Upper lobe of left lung (tissue), 6 donors: ENCODE data around the gene KCND2. TPM values are rescaled to one million over a fixed set of nuclear protein-coding genes. Genes with fewer than 3 reads are reported as not detected.

Experiments
- ATAC-seq, 2 donors: fragments of 200-7000 bp; cut with Tn5 transposase; one replicate each; pipeline ENCODE4 v1.9.1; 2022; ENCODE audit warnings: mild to moderate bottlenecking in 2 of 2, moderate library complexity in 2 of 2; ENCODE audit not compliant: low FRiP score in 2 of 2
- DNase-seq, 2 donors: peaks; one replicate each; pipeline ENCODE4 v3.0.0-alpha.2; 2019 to 2020
- H3K27ac ChIP-seq, 4 donors: fragments of 200-600 bp; sonication (generic); one replicate each; pipeline ENCODE4 v1.5.1; 2016 to 2019
- H3K27me3 ChIP-seq, 4 donors: fragments of 200-600 bp; sonication (generic); one replicate each; pipeline ENCODE4 v1.5.1; 2017 to 2019
- H3K36me3 ChIP-seq, 4 donors: fragments of 200-600 bp; sonication (generic); one replicate each; pipeline ENCODE4 v1.5.1; 2016 to 2019
- H3K4me1 ChIP-seq, 4 donors: fragments of 200-600 bp; sonication (generic); one replicate each; pipeline ENCODE4 v1.5.1; 2018 to 2019
- H3K4me3 ChIP-seq, 4 donors: fragments of 200-600 bp; sonication (generic); one replicate each; pipeline ENCODE4 v1.5.1; 2017 to 2019; ENCODE audit warnings: mild to moderate bottlenecking in 2 of 4, moderate library complexity in 1 of 4
- H3K9me3 ChIP-seq, 4 donors: fragments of 200-600 bp; sonication (generic); one replicate each; pipeline ENCODE4 v1.5.1; 2018 to 2019
- EP300 ChIP-seq, 4 donors: sonication (generic); formaldehyde crosslinking; IDR thresholded peaks; one replicate each; pipeline ENCODE4 v1.5.1; 2017; ENCODE audit warnings: antibody characterized with exemption in 4 of 4, control low read depth in 2 of 4
- POLR2A ChIP-seq, 4 donors: fragments of 450-650 bp; IDR thresholded peaks; one replicate each; pipeline ENCODE4 v1.5.1; 2016 to 2017; ENCODE audit warnings: antibody characterized with exemption in 4 of 4, mild to moderate bottlenecking in 2 of 4
- POLR2AphosphoS5 ChIP-seq, 2 donors: sonication (generic); formaldehyde crosslinking; IDR thresholded peaks; one replicate each; pipeline ENCODE4 v1.5.1; 2017; ENCODE audit warnings: antibody characterized with exemption in 2 of 2
- WGBS, 2 donors: methylation state at CpG; one replicate each; pipeline ENCODE4 v1.1.5; 2017 to 2018; 5-methylcytosine and 5-hydroxymethylcytosine counted together
- total RNA-seq, 6 donors: library from RNA; depleted of rRNA in 4 of 6; stranded (reverse); fragments of >200 nt in 4 of 6; gene quantifications; one replicate each; pipeline versions ENCODE4 v1.1.0 to v1.2.1, GENCODE V29; 2016 to 2021
- TF ChIP-seq, protein P1 (sequence below), 6 experiments: fragments of 450-650 bp in 4 of 6; fragments of 200-600 bp in 2 of 6; sonication (generic) in 2 of 6; IDR thresholded peaks; one replicate each; pipeline ENCODE4 v1.5.1; 2016 to 2019; ENCODE audit warnings: antibody characterized with exemption in 6 of 6
- donor health status: DM: no; HTN: no; CAD: no; lungs with moderate emphysema.
- donor health status: DM: no; HTN: yes; CAD: no; lungs with severe emphysema.

KCND2 gene
- total RNA-seq, 6 donors from 2014 or later = under 0.01 to 0.67 (median 0.23) TPM; not detected in 2

DNA sequence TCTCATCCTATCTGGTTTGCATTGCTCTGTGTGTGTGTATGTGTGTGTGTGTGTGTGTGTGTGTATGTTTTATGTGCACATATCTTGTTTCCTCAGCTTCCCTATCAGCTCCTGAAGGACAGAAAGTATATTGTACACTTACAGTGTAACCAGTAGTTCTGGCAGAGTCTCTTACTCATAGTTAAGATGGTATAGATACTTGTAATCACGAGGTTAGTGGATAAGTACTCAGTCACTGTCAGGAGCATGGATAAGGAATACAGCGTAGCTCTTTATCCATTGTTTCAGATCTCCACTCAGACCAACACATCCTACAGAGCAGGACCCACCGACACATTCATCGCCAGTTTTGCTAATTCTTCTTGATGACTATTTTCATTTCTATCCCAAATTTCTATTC is 309.9 kb downstream of the KCND2 start:
- ATAC-seq (no peak), DNase-seq (no peak)
- Histone ChIP-seq H3K4me1 (no peaks in the 10 kb centered on the region), H3K9me3 (no peaks in the 10 kb centered on the region), H3K4me3 (no peak overlapping the region), H3K36me3 (no peaks in the 10 kb centered on the region), H3K27ac (no peak overlapping the region), H3K27me3 (no peaks in the 10 kb centered on the region)
- 79 to 85% methylated on average over 4 of the region's 4 CpGs for WGBS, 2 donors
- TF ChIP-seq POLR2A (IDR thresholded peaks at IDR 0.05) = no peak
- TF ChIP-seq POLR2AphosphoS5 (IDR thresholded peaks at IDR 0.05) = no peak
- no peak for TF ChIP-seq EP300 (IDR thresholded peaks at IDR 0.05)
- TF ChIP-seq, protein P1, sequence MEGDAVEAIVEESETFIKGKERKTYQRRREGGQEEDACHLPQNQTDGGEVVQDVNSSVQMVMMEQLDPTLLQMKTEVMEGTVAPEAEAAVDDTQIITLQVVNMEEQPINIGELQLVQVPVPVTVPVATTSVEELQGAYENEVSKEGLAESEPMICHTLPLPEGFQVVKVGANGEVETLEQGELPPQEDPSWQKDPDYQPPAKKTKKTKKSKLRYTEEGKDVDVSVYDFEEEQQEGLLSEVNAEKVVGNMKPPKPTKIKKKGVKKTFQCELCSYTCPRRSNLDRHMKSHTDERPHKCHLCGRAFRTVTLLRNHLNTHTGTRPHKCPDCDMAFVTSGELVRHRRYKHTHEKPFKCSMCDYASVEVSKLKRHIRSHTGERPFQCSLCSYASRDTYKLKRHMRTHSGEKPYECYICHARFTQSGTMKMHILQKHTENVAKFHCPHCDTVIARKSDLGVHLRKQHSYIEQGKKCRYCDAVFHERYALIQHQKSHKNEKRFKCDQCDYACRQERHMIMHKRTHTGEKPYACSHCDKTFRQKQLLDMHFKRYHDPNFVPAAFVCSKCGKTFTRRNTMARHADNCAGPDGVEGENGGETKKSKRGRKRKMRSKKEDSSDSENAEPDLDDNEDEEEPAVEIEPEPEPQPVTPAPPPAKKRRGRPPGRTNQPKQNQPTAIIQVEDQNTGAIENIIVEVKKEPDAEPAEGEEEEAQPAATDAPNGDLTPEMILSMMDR (IDR thresholded peaks at IDR 0.05) = no peak

GRCh38 chr7:120583899-120584586 is 311.1 kb downstream of the KCND2 start:
- ATAC-seq = no peak
- H3K36me3 ChIP-seq = no peaks in the 10 kb centered on the region
- no peaks in the 10 kb centered on the region for H3K4me1 ChIP-seq
- no peaks in the 10 kb centered on the region for H3K27me3 ChIP-seq
- no peak overlapping the region for H3K27ac ChIP-seq
- TF ChIP-seq POLR2A (IDR thresholded peaks at IDR 0.05) (no peak), POLR2AphosphoS5 (IDR thresholded peaks at IDR 0.05) (no peak), EP300 (IDR thresholded peaks at IDR 0.05) (no peak)
- TF ChIP-seq, protein P1 (IDR thresholded peaks at IDR 0.05) = no peak
- H3K4me3 ChIP-seq = no peak overlapping the region
- WGBS, 2 donors = 76 to 78% methylated on average over 4 of the region's 4 CpGs
- DNase-seq = no peak
- H3K9me3 ChIP-seq = no peaks in the 10 kb centered on the region

GRCh38 chr7:120586571-120586970 is 313.6 kb downstream of the KCND2 start:
- WGBS, 2 donors = 38 to 42% methylated on average over 3 of the region's 3 CpGs
- H3K4me1 ChIP-seq = no peaks in the 10 kb centered on the region
- no peaks in the 10 kb centered on the region for H3K9me3 ChIP-seq
- no peak overlapping the region for H3K4me3 ChIP-seq
- no peak for ATAC-seq
- TF ChIP-seq, protein P1 (IDR thresholded peaks at IDR 0.05) = no peak
- H3K36me3 ChIP-seq = no peaks in the 10 kb centered on the region
- no peaks in the 10 kb centered on the region for H3K27me3 ChIP-seq
- DNase-seq = no peak
- H3K27ac ChIP-seq = no peak overlapping the region

DNA sequence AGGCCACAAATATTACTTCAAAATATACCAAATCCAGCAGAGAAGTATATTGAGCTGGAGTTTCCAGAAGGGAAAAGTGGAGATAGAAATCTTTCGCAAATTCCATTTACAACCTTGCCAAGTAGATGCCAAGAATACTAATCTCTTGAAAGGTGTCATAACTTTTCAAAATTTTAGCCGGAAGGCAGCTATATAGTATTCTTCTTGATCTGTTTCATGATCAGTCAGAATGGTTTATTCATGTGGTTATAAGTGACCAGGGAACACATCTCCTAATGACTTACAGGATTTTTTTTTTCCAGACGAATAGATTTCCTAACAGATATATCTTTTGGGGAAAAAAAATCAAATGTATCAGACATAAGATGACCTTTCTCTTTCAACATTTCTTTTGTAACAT is 314.3 kb downstream of the KCND2 start:
- H3K27me3 ChIP-seq = no peaks in the 10 kb centered on the region
- H3K4me3 ChIP-seq = no peak overlapping the region
- DNase-seq = no peak
- WGBS, 2 donors = 75 to 88% methylated on average over 3 of the region's 3 CpGs
- H3K4me1 ChIP-seq = no peaks in the 10 kb centered on the region
- H3K27ac ChIP-seq = no peak overlapping the region
- no peak for TF ChIP-seq EP300 (IDR thresholded peaks at IDR 0.05)
- TF ChIP-seq POLR2A (IDR thresholded peaks at IDR 0.05) = no peak
- TF ChIP-seq, protein P1 (IDR thresholded peaks at IDR 0.05) = no peak
- TF ChIP-seq POLR2AphosphoS5 (IDR thresholded peaks at IDR 0.05) = no peak
- H3K36me3 ChIP-seq = no peaks in the 10 kb centered on the region
- ATAC-seq = no peak
- H3K9me3 ChIP-seq = no peaks in the 10 kb centered on the region

DNA sequence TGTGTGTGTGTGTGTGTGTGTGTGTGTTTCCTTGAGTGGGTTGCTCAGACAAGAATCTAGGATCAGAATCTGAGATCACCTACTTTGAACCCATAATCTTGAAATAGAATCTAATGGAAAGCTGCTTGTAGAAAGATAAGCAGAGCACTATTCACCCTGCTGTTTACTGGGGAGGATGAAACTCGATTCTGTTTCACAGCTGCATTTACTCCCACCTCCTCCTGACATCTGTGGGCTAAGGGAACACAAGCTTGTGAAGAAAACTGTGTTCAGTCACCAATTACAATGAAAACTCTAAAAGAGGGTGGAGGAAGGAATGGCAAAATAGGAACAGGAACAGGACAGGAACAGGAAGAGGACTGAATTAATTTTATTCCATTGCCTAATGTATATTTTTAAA is 315.4 kb downstream of the KCND2 start:
- H3K27me3 ChIP-seq = no peaks in the 10 kb centered on the region
- H3K9me3 ChIP-seq = no peaks in the 10 kb centered on the region
- H3K36me3 ChIP-seq = no peaks in the 10 kb centered on the region
- WGBS, 2 donors = 0 to 7% methylated on average over 1 of the region's 1 CpG
- DNase-seq (no peak), ATAC-seq (no peak)
- H3K27ac ChIP-seq = no peak overlapping the region
- TF ChIP-seq POLR2A (IDR thresholded peaks at IDR 0.05) (no peak), POLR2AphosphoS5 (IDR thresholded peaks at IDR 0.05) (no peak), EP300 (IDR thresholded peaks at IDR 0.05) (no peak)
- TF ChIP-seq, protein P1 (IDR thresholded peaks at IDR 0.05) = no peak
- no peak overlapping the region for H3K4me3 ChIP-seq
- H3K4me1 ChIP-seq = no peaks in the 10 kb centered on the region
